GM06990 (cell line): ENCODE data around the gene CACNA1B.
"Not testable (repeated sequence)": the region's sequence is repeated elsewhere in the genome, so short reads cannot be mapped to it uniquely, and the experiment has no call there.

Experiments used
- DNase-seq: peaks from one replicate; pipeline ENCODE4 v3.0.0-alpha.2; 2011; ENCODE audit not compliant: insufficient read length; ENCODE audit errors: extremely low read depth
- H3K27me3 ChIP-seq: replicated peaks from 2 replicates; pipeline ENCODE4 v1.6.0; 2011; ENCODE audit warnings: low read length; ENCODE audit not compliant: control insufficient read depth, insufficient read depth
- H3K36me3 ChIP-seq: 2 replicates; pipeline ENCODE4 v1.5.1; 2011; ENCODE audit warnings: low read length; ENCODE audit not compliant: control insufficient read depth, insufficient read depth
- H3K4me3 ChIP-seq: replicated peaks from 2 replicates; pipeline ENCODE4 v1.5.1; 2011; ENCODE audit warnings: low read depth, mild to moderate bottlenecking, control low read depth, low read length
- CTCF ChIP-seq: IDR thresholded peaks from 2 replicates; pipeline ENCODE4 v1.5.1; 2011; ENCODE audit warnings: low read length, control low read depth, mild to moderate bottlenecking, inconsistent platforms; ENCODE audit not compliant: insufficient read depth, poor library complexity, severe bottlenecking

The CACNA1B gene

GRCh38 chr9:138112090-138112748 is 234.6 kb downstream of the CACNA1B start:
- no peak for DNase-seq
- H3K4me3 ChIP-seq: no peak overlapping the region
- no peak for TF ChIP-seq CTCF
- no peaks in the 10 kb centered on the region for H3K36me3 ChIP-seq
- no peaks in the 10 kb centered on the region; the same call in 1 of the 2 replicates for H3K27me3 ChIP-seq

- no peak for TF ChIP-seq CTCF
- Histone ChIP-seq H3K4me3 (no peak overlapping the region), H3K27me3 (no peaks in the 10 kb centered on the region; the same call in 1 of the 2 replicates), H3K36me3 (no peaks in the 10 kb centered on the region)
- no peak for DNase-seq
Measured at GRCh38 chr9:138112791-138113600, 235.4 kb downstream of the CACNA1B start.

- not testable (repeated sequence) for H3K27me3 ChIP-seq, H3K36me3 ChIP-seq, H3K4me3 ChIP-seq, DNase-seq
Measured at GRCh38 chr9:138113701-138114325, 236.2 kb downstream of the CACNA1B start.

- H3K4me3 ChIP-seq: no peak overlapping the region
- no peak for TF ChIP-seq CTCF
- no peaks in the 10 kb centered on the region for H3K36me3 ChIP-seq
- DNase-seq: no peak
- no peaks in the 10 kb centered on the region for H3K27me3 ChIP-seq
Measured at GRCh38 chr9:138114501-138115245, 237.1 kb downstream of the CACNA1B start.

GRCh38 chr9:138115506-138115905 is 237.9 kb downstream of the CACNA1B start:
- H3K36me3 ChIP-seq: no peaks in the 10 kb centered on the region
- TF ChIP-seq CTCF: no peak
- no peak for DNase-seq
- no peaks in the 10 kb centered on the region; the same call in 1 of the 2 replicates for H3K27me3 ChIP-seq
- no peak overlapping the region for H3K4me3 ChIP-seq
